ENCODE data around the gene USP15.

DNA sequence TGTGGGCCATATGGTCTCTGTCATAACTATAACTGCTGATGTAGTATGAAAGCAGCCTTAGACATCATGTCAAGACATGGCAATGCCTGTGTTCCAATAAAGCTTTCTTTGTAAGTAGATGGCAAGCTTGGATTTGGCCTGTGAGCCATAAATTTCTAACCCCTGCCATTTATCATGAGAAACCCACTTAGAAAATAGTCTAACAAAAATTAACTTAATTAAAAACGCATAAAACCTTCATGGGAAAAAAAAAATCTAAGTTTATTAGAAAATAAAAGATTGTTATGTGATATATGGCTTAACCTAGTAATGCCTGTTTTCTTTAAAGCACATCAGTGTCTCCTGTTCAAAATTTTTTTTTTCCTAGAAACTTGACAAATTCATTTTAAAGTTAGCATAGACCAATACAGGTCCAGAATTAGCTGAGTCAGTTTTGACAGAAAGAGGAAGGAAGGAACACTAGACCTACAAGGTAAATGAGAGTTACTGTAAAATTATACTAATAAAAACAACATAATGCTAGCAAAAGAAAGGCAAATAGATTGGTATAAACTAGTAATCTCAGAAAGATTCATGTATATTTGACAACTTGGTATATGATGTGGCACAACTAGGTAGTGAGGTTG, 68.2 kb downstream of the USP15 start:
- TF ChIP-seq, protein P1, sequence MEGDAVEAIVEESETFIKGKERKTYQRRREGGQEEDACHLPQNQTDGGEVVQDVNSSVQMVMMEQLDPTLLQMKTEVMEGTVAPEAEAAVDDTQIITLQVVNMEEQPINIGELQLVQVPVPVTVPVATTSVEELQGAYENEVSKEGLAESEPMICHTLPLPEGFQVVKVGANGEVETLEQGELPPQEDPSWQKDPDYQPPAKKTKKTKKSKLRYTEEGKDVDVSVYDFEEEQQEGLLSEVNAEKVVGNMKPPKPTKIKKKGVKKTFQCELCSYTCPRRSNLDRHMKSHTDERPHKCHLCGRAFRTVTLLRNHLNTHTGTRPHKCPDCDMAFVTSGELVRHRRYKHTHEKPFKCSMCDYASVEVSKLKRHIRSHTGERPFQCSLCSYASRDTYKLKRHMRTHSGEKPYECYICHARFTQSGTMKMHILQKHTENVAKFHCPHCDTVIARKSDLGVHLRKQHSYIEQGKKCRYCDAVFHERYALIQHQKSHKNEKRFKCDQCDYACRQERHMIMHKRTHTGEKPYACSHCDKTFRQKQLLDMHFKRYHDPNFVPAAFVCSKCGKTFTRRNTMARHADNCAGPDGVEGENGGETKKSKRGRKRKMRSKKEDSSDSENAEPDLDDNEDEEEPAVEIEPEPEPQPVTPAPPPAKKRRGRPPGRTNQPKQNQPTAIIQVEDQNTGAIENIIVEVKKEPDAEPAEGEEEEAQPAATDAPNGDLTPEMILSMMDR (optimal IDR thresholded peaks at IDR 0.05 in 1 of 3, IDR thresholded peaks at IDR 0.05 in 1 of 3, conservative IDR thresholded peaks at IDR 0.05 in 1 of 3; ENCODE audit: extremely low read depth in 1 of 3, insufficient read depth in 2 of 3, low read length in 3 of 3), result no peak
- no peak for TF ChIP-seq EZH2 (IDR thresholded peaks at IDR 0.05; ENCODE audit: low read length)
